HCT116 (cell line): ENCODE measurements around the gene OR6S1.

ENCODE experiments used
- CTCF ChIP-seq, 3 experiments: fragments of 200-600 bp in 1 of 3; sonication (generic) in 1 of 3; IDR thresholded peaks in 2 of 3; conservative IDR thresholded peaks in 1 of 3; 2 replicates each; pipeline ENCODE4 v1.5.1; 2012 to 2017; ENCODE audit warnings: low read depth in 2 of 3, low read length in 2 of 3, antibody characterized with exemption in 1 of 3, borderline replicate concordance in 1 of 3, control low read depth in 1 of 3, mild to moderate bottlenecking in 1 of 3, mixed read lengths in 1 of 3, mixed run types in 1 of 3, moderate library complexity in 1 of 3; ENCODE audit not compliant: insufficient read depth in 1 of 3
- EZH2 ChIP-seq: fragments of 200-600 bp; sonication (generic); IDR thresholded peaks from 2 replicates; pipeline ENCODE4 v1.6.1; 2017; ENCODE audit warnings: antibody characterized with exemption, mixed run types
- EZH2phosphoT487 ChIP-seq: fragments of 200-600 bp; IDR thresholded peaks from 2 replicates; pipeline ENCODE4 v1.6.1; 2018; ENCODE audit warnings: antibody characterized with exemption, borderline replicate concordance
- POLR2A ChIP-seq: IDR thresholded peaks from 2 replicates; pipeline ENCODE4 v1.7.0; 2011; ENCODE audit warnings: borderline replicate concordance; ENCODE audit not compliant: insufficient read depth, insufficient read length; ENCODE audit errors: extremely low read depth
- POLR2AphosphoS5 ChIP-seq: IDR thresholded peaks from 2 replicates; pipeline ENCODE4 v1.6.1; 2011; ENCODE audit warnings: mild to moderate bottlenecking, low read depth, low read length, moderate library complexity
- RAD21 ChIP-seq: IDR thresholded peaks from 2 replicates; pipeline ENCODE4 v1.6.1; 2012; ENCODE audit warnings: low read depth, mild to moderate bottlenecking
- SIN3A ChIP-seq: IDR thresholded peaks from 2 replicates; pipeline ENCODE4 v1.6.1; 2012; ENCODE audit warnings: low read depth
- ZBTB33 ChIP-seq: IDR thresholded peaks from 2 replicates; pipeline ENCODE4 v1.6.1; 2011; ENCODE audit warnings: mild to moderate bottlenecking, low read length, moderate library complexity; ENCODE audit not compliant: insufficient replicate concordance; ENCODE audit errors: extremely low read depth
- ZFX ChIP-seq: fragments of 450-650 bp; IDR thresholded peaks from 2 replicates; pipeline ENCODE4 v1.6.1; 2017
- TF ChIP-seq, protein P1 (sequence below): IDR thresholded peaks from 2 replicates; pipeline ENCODE4 v1.6.1; 2012
- TF ChIP-seq, protein P2 (sequence below): IDR thresholded peaks from 2 replicates; pipeline ENCODE4 v1.6.1; 2012
- TF ChIP-seq, protein P3 (sequence below): IDR thresholded peaks from 2 replicates; pipeline ENCODE4 v1.6.1; 2012; ENCODE audit warnings: low read depth

- no peak for TF ChIP-seq POLR2A
- no peak for TF ChIP-seq CTCF (IDR thresholded peaks at IDR 0.05 in 2 of 3, conservative IDR thresholded peaks at IDR 0.05 in 1 of 3; ENCODE audit: borderline replicate concordance in 1 of 3, insufficient read depth in 1 of 3, low read depth in 2 of 3, low read length in 2 of 3)
- TF ChIP-seq POLR2AphosphoS5, result no peak
- no peak for TF ChIP-seq EZH2phosphoT487
- no peak for TF ChIP-seq RAD21
- TF ChIP-seq ZFX, result no peak
- TF ChIP-seq SIN3A, result no peak
- TF ChIP-seq, protein P1, sequence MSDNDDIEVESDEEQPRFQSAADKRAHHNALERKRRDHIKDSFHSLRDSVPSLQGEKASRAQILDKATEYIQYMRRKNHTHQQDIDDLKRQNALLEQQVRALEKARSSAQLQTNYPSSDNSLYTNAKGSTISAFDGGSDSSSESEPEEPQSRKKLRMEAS, result no peak
- no peak for TF ChIP-seq EZH2
- TF ChIP-seq, protein P2, sequence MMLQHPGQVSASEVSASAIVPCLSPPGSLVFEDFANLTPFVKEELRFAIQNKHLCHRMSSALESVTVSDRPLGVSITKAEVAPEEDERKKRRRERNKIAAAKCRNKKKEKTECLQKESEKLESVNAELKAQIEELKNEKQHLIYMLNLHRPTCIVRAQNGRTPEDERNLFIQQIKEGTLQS, result no peak
- TF ChIP-seq ZBTB33, result no peak
- TF ChIP-seq, protein P3, sequence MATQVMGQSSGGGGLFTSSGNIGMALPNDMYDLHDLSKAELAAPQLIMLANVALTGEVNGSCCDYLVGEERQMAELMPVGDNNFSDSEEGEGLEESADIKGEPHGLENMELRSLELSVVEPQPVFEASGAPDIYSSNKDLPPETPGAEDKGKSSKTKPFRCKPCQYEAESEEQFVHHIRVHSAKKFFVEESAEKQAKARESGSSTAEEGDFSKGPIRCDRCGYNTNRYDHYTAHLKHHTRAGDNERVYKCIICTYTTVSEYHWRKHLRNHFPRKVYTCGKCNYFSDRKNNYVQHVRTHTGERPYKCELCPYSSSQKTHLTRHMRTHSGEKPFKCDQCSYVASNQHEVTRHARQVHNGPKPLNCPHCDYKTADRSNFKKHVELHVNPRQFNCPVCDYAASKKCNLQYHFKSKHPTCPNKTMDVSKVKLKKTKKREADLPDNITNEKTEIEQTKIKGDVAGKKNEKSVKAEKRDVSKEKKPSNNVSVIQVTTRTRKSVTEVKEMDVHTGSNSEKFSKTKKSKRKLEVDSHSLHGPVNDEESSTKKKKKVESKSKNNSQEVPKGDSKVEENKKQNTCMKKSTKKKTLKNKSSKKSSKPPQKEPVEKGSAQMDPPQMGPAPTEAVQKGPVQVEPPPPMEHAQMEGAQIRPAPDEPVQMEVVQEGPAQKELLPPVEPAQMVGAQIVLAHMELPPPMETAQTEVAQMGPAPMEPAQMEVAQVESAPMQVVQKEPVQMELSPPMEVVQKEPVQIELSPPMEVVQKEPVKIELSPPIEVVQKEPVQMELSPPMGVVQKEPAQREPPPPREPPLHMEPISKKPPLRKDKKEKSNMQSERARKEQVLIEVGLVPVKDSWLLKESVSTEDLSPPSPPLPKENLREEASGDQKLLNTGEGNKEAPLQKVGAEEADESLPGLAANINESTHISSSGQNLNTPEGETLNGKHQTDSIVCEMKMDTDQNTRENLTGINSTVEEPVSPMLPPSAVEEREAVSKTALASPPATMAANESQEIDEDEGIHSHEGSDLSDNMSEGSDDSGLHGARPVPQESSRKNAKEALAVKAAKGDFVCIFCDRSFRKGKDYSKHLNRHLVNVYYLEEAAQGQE, result no peak
Observed at GRCh38 chr14:20618271-20618749, 23.2 kb downstream of the OR6S1 start.
